Measurements from ENCODE around the gene MAP1S. TPM values are rescaled to one million over a fixed set of nuclear protein-coding genes. Genes with fewer than 3 reads are reported as not detected.
A peak's percentile ranks its signal among the peaks of the same experiment; 100 is the strongest.

The MAP1S gene
- 10 to 100 TPM; 11.1 to 31.3 (median 14.9) TPM for total RNA-seq
- long read RNA-seq = 0 reads

GRCh38 chr19:17718947-17719711 is at the start of gene MAP1S:
TSS of gene MAP1S (plus strand) at chr19:17719480. CDS start at chr19:17719503, 23 bp downstream.
- peaks cover 0 to 18% (median 5%) of the 10 kb centered on the region in 4 donors for H3K4me1 ChIP-seq
- peaks cover 0 to under 1% (median 0%) of the 10 kb centered on the region in 4 donors for H3K36me3 ChIP-seq
- peak; percentile 70 to 72 (median 72) for DNase-seq
- H3K27me3 ChIP-seq = no peaks in the 10 kb centered on the region
- peak; percentile 59 for TF ChIP-seq POLR2A (IDR thresholded peaks at IDR 0.05)
- TF ChIP-seq, protein P1, sequence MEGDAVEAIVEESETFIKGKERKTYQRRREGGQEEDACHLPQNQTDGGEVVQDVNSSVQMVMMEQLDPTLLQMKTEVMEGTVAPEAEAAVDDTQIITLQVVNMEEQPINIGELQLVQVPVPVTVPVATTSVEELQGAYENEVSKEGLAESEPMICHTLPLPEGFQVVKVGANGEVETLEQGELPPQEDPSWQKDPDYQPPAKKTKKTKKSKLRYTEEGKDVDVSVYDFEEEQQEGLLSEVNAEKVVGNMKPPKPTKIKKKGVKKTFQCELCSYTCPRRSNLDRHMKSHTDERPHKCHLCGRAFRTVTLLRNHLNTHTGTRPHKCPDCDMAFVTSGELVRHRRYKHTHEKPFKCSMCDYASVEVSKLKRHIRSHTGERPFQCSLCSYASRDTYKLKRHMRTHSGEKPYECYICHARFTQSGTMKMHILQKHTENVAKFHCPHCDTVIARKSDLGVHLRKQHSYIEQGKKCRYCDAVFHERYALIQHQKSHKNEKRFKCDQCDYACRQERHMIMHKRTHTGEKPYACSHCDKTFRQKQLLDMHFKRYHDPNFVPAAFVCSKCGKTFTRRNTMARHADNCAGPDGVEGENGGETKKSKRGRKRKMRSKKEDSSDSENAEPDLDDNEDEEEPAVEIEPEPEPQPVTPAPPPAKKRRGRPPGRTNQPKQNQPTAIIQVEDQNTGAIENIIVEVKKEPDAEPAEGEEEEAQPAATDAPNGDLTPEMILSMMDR (IDR thresholded peaks at IDR 0.05) = no peak
- intact Hi-C loops (cut with DNase I) = loop anchor here in 1 of 2 donors (10.0 kb wide), 1 partner anchor 56 kb away; no protein-coding TSS in a partner anchor
- 23% methylated on average over 4 of the region's 53 CpGs for WGBS (ENCODE audit: insufficient coverage, low coverage, low lambda C conversion rate, missing lambda C conversion rate)
- H3K27ac ChIP-seq = peak within 1 kb of the TSS; percentile 15 to 66 (median 62)
- H3K9me3 ChIP-seq = no peaks in the 10 kb centered on the region
- peak within 1 kb of the TSS; percentile 78 to 89 (median 86) for H3K4me3 ChIP-seq
- peak; percentile 59 to 80 (median 64) for ATAC-seq

GRCh38 chr19:17671906-17672305 is 47.4 kb upstream of the MAP1S start:
- no peaks in the 10 kb centered on the region for H3K4me1 ChIP-seq
- no peak overlapping the region for H3K4me3 ChIP-seq
- intact Hi-C loops (cut with DNase I) = no loop called here
- WGBS (ENCODE audit: insufficient coverage, low coverage, low lambda C conversion rate, missing lambda C conversion rate) = 92% methylated on average over 2 of the region's 2 CpGs
- TF ChIP-seq POLR2A (IDR thresholded peaks at IDR 0.05) = no peak
- TF ChIP-seq, protein P1 (IDR thresholded peaks at IDR 0.05) = no peak
- DNase-seq = no peak
- H3K27ac ChIP-seq = no peak overlapping the region
- H3K27me3 ChIP-seq = no peaks in the 10 kb centered on the region
- H3K36me3 ChIP-seq = no peaks in the 10 kb centered on the region
- H3K9me3 ChIP-seq = no peaks in the 10 kb centered on the region
- peak in 3 of 4 donors; percentile 33 to 55 (median 43) for ATAC-seq

GRCh38 chr19:17673937-17674799 is 45.1 kb upstream of the MAP1S start:
- 54% methylated on average over 10 of the region's 19 CpGs for WGBS (ENCODE audit: insufficient coverage, low coverage, low lambda C conversion rate, missing lambda C conversion rate)
- TF ChIP-seq, protein P1 (IDR thresholded peaks at IDR 0.05) = no peak
- TF ChIP-seq POLR2A (IDR thresholded peaks at IDR 0.05) = no peak
- H3K4me1 ChIP-seq = no peaks in the 10 kb centered on the region
- ATAC-seq (no peak), DNase-seq (no peak)
- no peak overlapping the region for H3K27ac ChIP-seq
- H3K4me3 ChIP-seq = no peak overlapping the region
- intact Hi-C loops (cut with DNase I) = no loop called here
- no peaks in the 10 kb centered on the region for H3K9me3 ChIP-seq
- H3K27me3 ChIP-seq = no peaks in the 10 kb centered on the region
- H3K36me3 ChIP-seq = no peaks in the 10 kb centered on the region

- H3K27ac ChIP-seq = no peak overlapping the region
- TF ChIP-seq POLR2A (IDR thresholded peaks at IDR 0.05) = no peak
- TF ChIP-seq, protein P1 (IDR thresholded peaks at IDR 0.05) = no peak
- H3K27me3 ChIP-seq = no peaks in the 10 kb centered on the region
- H3K36me3 ChIP-seq = no peaks in the 10 kb centered on the region
- no peaks in the 10 kb centered on the region for H3K4me1 ChIP-seq
- ATAC-seq = no peak
- intact Hi-C loops (cut with DNase I) = no loop called here
- H3K9me3 ChIP-seq = no peaks in the 10 kb centered on the region
- H3K4me3 ChIP-seq = no peak overlapping the region
- DNase-seq = no peak
- whole genome bisulfite sequencing (ENCODE audit: insufficient coverage, low coverage, low lambda C conversion rate, missing lambda C conversion rate) = 11% methylated on average over 2 of the region's 2 CpGs
Measured at GRCh38 chr19:17676295-17676694, 43.0 kb upstream of the MAP1S start.

Data from right lobe of liver (tissue), 6 donors.